Parathyroid adenoma (tissue), 2 donors: ENCODE results near the gene IQUB.
A peak's percentile ranks its signal among the peaks of the same experiment; 100 is the strongest.

ENCODE experiments used
- H2AFZ ChIP-seq: fragments of 300-600 bp; sonication (generic); one replicate; pipeline ENCODE4 v1.7.0; 2017; ENCODE audit warnings: antibody characterized with exemption, mild to moderate bottlenecking
- H3K27ac ChIP-seq: fragments of 300-600 bp; sonication (generic); one replicate; pipeline ENCODE4 v1.7.0; 2017
- H3K27me3 ChIP-seq: fragments of 300-600 bp; sonication (generic); one replicate; pipeline ENCODE4 v1.7.0; 2017; ENCODE audit warnings: low read length; ENCODE audit not compliant: control insufficient read depth, insufficient read depth
- H3K36me3 ChIP-seq: fragments of 300-600 bp; sonication (generic); one replicate; pipeline ENCODE4 v1.7.0; 2017; ENCODE audit warnings: low read length; ENCODE audit not compliant: control insufficient read depth, insufficient read depth
- H3K4me1 ChIP-seq: fragments of 300-600 bp; sonication (generic); one replicate; pipeline ENCODE4 v1.7.0; 2017; ENCODE audit warnings: control low read depth
- H3K4me2 ChIP-seq: fragments of 300-600 bp; sonication (generic); one replicate; pipeline ENCODE4 v1.7.0; 2017; ENCODE audit warnings: low read length
- H3K4me3 ChIP-seq: fragments of 300-600 bp; sonication (generic); one replicate; pipeline ENCODE4 v1.7.0; 2017; ENCODE audit warnings: low read depth, low read length
- H3K79me2 ChIP-seq: fragments of 300-600 bp; sonication (generic); one replicate; pipeline ENCODE4 v1.7.0; 2017; ENCODE audit warnings: control low read depth
- H3K9ac ChIP-seq: fragments of 300-600 bp; sonication (generic); one replicate; pipeline ENCODE4 v1.7.0; 2017; ENCODE audit warnings: mild to moderate bottlenecking
- H3K9me3 ChIP-seq: fragments of 300-600 bp; sonication (generic); one replicate; pipeline ENCODE4 v1.7.0; 2017; ENCODE audit warnings: low read length; ENCODE audit not compliant: control insufficient read depth
- CTCF ChIP-seq: fragments of 300-600 bp; sonication (generic); IDR thresholded peaks from one replicate; pipeline ENCODE4 v1.7.0; 2017; ENCODE audit warnings: antibody characterized with exemption, mild to moderate bottlenecking
- donor health status: primary hyperparathyroidism.

Gene IQUB

GRCh38 chr7:123494193-123494796, 40.1 kb downstream of the IQUB start:
- peak overlapping the region; percentile 26 for H3K4me2 ChIP-seq
- no peak overlapping the region for H3K4me3 ChIP-seq
- H3K9ac ChIP-seq: no peak overlapping the region
- H3K27me3 ChIP-seq: no peaks in the 10 kb centered on the region
- H3K36me3 ChIP-seq: no peaks in the 10 kb centered on the region
- no peaks in the 10 kb centered on the region for H3K4me1 ChIP-seq
- peak; percentile 84 for TF ChIP-seq CTCF
- no peaks in the 10 kb centered on the region for H3K9me3 ChIP-seq
- H2AFZ ChIP-seq: peak overlapping the region; percentile 3
- no peaks in the 10 kb centered on the region for H3K79me2 ChIP-seq
- H3K27ac ChIP-seq: no peak overlapping the region

- H3K4me2 ChIP-seq: no peak overlapping the region
- H3K4me1 ChIP-seq: no peaks in the 10 kb centered on the region
- no peaks in the 10 kb centered on the region for H3K36me3 ChIP-seq
- no peaks in the 10 kb centered on the region for H3K9me3 ChIP-seq
- H2AFZ ChIP-seq: no peak overlapping the region
- no peak for TF ChIP-seq CTCF
- no peak overlapping the region for H3K27ac ChIP-seq
- H3K9ac ChIP-seq: no peak overlapping the region
- H3K27me3 ChIP-seq: no peaks in the 10 kb centered on the region
- no peak overlapping the region for H3K4me3 ChIP-seq
- peaks cover 2% of the 10 kb centered on the region for H3K79me2 ChIP-seq
Measured at GRCh38 chr7:123492485-123492884, 41.9 kb downstream of the IQUB start.

- no peak overlapping the region for H3K27ac ChIP-seq
- H3K4me2 ChIP-seq: no peak overlapping the region
- no peaks in the 10 kb centered on the region for H3K27me3 ChIP-seq
- H3K9ac ChIP-seq: no peak overlapping the region
- H2AFZ ChIP-seq: no peak overlapping the region
- H3K9me3 ChIP-seq: no peaks in the 10 kb centered on the region
- no peak overlapping the region for H3K4me3 ChIP-seq
- no peaks in the 10 kb centered on the region for H3K36me3 ChIP-seq
- H3K79me2 ChIP-seq: peaks cover 2% of the 10 kb centered on the region
- no peaks in the 10 kb centered on the region for H3K4me1 ChIP-seq
- no peak for TF ChIP-seq CTCF
Measured at GRCh38 chr7:123485721-123486120, 48.7 kb downstream of the IQUB start.

- H3K27ac ChIP-seq: no peak overlapping the region
- no peak overlapping the region for H3K4me3 ChIP-seq
- H3K4me2 ChIP-seq: no peak overlapping the region
- no peak for TF ChIP-seq CTCF
- no peaks in the 10 kb centered on the region for H3K9me3 ChIP-seq
- H3K4me1 ChIP-seq: no peaks in the 10 kb centered on the region
- no peak overlapping the region for H3K9ac ChIP-seq
- no peak overlapping the region for H2AFZ ChIP-seq
- peaks cover 2% of the 10 kb centered on the region for H3K79me2 ChIP-seq
- no peaks in the 10 kb centered on the region for H3K27me3 ChIP-seq
- H3K36me3 ChIP-seq: no peaks in the 10 kb centered on the region
Measured at GRCh38 chr7:123485187-123485586, 49.2 kb downstream of the IQUB start.

GRCh38 chr7:123484199-123484598, 50.2 kb downstream of the IQUB start:
- Histone ChIP-seq H3K4me2 (no peak overlapping the region), H3K79me2 (peaks cover 2% of the 10 kb centered on the region), H3K27ac (no peak overlapping the region), H3K9me3 (no peaks in the 10 kb centered on the region), H3K36me3 (no peaks in the 10 kb centered on the region), H3K4me3 (no peak overlapping the region), H3K4me1 (no peaks in the 10 kb centered on the region), H3K27me3 (no peaks in the 10 kb centered on the region), H3K9ac (no peak overlapping the region), H2AFZ (no peak overlapping the region)
- no peak for TF ChIP-seq CTCF
